Measurements from ENCODE around the gene PYM1. TPM values are rescaled to one million over a fixed set of nuclear protein-coding genes. Genes with fewer than 3 reads are reported as not detected.

The PYM1 gene
- total RNA-seq, 1 donor from 2014 or later, result 41.7 TPM

- Mint-ChIP-seq H3K27me3 (no peaks in the 10 kb centered on the region), H3K9me3 (peaks cover 4% of the 10 kb centered on the region), H3K4me3 (no peak overlapping the region), H3K4me1 (no peaks in the 10 kb centered on the region), H3K27ac (no peak overlapping the region), H3K36me3 (ENCODE audit: low read depth) (no peaks in the 10 kb centered on the region)
- intact Hi-C loops (cut with micrococcal nuclease), result no loop called here
- TF ChIP-seq CTCF (IDR thresholded peaks at IDR 0.05), result no peak
- ChIA-PET POLR2A (no interaction called here), CTCF (no interaction called here)
- ATAC-seq (ENCODE audit: low read depth) (no peak), DNase-seq (no peak)
These were observed 65.8 kb downstream of the PYM1 start for GRCh38 chr12:55861871-55862270.

- ChIA-PET CTCF (no interaction called here), POLR2A (no interaction called here)
- H3K4me1 Mint-ChIP-seq, result no peaks in the 10 kb centered on the region
- H3K27ac Mint-ChIP-seq, result no peak overlapping the region
- DNase-seq (no peak), ATAC-seq (ENCODE audit: low read depth) (no peak)
- intact Hi-C loops (cut with micrococcal nuclease), result no loop called here
- no peak overlapping the region for H3K4me3 Mint-ChIP-seq
- H3K27me3 Mint-ChIP-seq, result no peaks in the 10 kb centered on the region
- peaks cover 4% of the 10 kb centered on the region for H3K9me3 Mint-ChIP-seq
- TF ChIP-seq CTCF (IDR thresholded peaks at IDR 0.05), result no peak
- no peaks in the 10 kb centered on the region for H3K36me3 Mint-ChIP-seq (ENCODE audit: low read depth)
These were observed 66.3 kb downstream of the PYM1 start for GRCh38 chr12:55861396-55861795.

- no peak for TF ChIP-seq CTCF (IDR thresholded peaks at IDR 0.05)
- intact Hi-C loops (cut with micrococcal nuclease), result no loop called here
- Mint-ChIP-seq H3K27me3 (peaks cover 21% of the 10 kb centered on the region), H3K4me1 (no peaks in the 10 kb centered on the region), H3K9me3 (no peaks in the 10 kb centered on the region), H3K27ac (no peak overlapping the region), H3K4me3 (no peak overlapping the region), H3K36me3 (ENCODE audit: low read depth) (no peaks in the 10 kb centered on the region)
- CTCF ChIA-PET, result no interaction called here
- POLR2A ChIA-PET, result no interaction called here
- ATAC-seq (ENCODE audit: low read depth), result no peak
- no peak for DNase-seq
These were observed 75.0 kb downstream of the PYM1 start for GRCh38 chr12:55852740-55853139.

Other genes starting within 250 kb of the PYM1 start
- gene ITGA7, start 220.0 kb downstream of the PYM1 start, total RNA-seq, result 1.4 and 2.1 TPM in 2 replicates
- gene BLOC1S1, start 211.8 kb downstream of the PYM1 start, total RNA-seq, result 91.0 and 104 TPM in 2 replicates
- gene RDH5, start 207.5 kb downstream of the PYM1 start, total RNA-seq, result 10.3 and 16.5 TPM in 2 replicates
- 104 and 111 TPM in 2 replicates for gene CD63, start 198.9 kb downstream of the PYM1 start, total RNA-seq
- gene GDF11, start 184.8 kb downstream of the PYM1 start, total RNA-seq, result 5.2 and 6.4 TPM in 2 replicates
- 53.6 and 58.7 TPM in 2 replicates for gene SARNP, start 110.2 kb downstream of the PYM1 start, total RNA-seq
- gene ORMDL2, start 109.9 kb downstream of the PYM1 start, total RNA-seq, result 68.0 and 70.9 TPM in 2 replicates
- gene DNAJC14, start 98.3 kb downstream of the PYM1 start, total RNA-seq, result 34.2 and 37.4 TPM in 2 replicates
- gene MMP19, start 85.0 kb downstream of the PYM1 start, total RNA-seq, result 0.31 TPM in 1 of 2 replicates, not detected in the other
- gene DGKA, start 3.3 kb upstream of the PYM1 start, total RNA-seq, result 86.8 and 95.9 TPM in 2 replicates
- 0.27 TPM in 1 of 2 replicates, not detected in the other for gene PMEL, start 38.1 kb upstream of the PYM1 start, total RNA-seq
- 25.7 and 29.0 TPM in 2 replicates for gene CDK2, start 38.9 kb upstream of the PYM1 start, total RNA-seq
- 82.1 and 83.8 TPM in 2 replicates for gene RAB5B, start 46.2 kb upstream of the PYM1 start, total RNA-seq
- gene SUOX, start 69.4 kb upstream of the PYM1 start, total RNA-seq, result 5.4 and 5.6 TPM in 2 replicates
- 4.1 and 6.4 TPM in 2 replicates for gene IKZF4, start 93.1 kb upstream of the PYM1 start, total RNA-seq
- 23.9 and 28.1 TPM in 2 replicates for gene RPS26, start 114.0 kb upstream of the PYM1 start, total RNA-seq
- not detected in 2 replicates for gene ERBB3, start 152.3 kb upstream of the PYM1 start, total RNA-seq
- gene PA2G4, start 176.7 kb upstream of the PYM1 start, total RNA-seq, result 137 and 155 TPM in 2 replicates
- 5,829 and 6,631 TPM in 2 replicates for gene RPL41, start 188.7 kb upstream of the PYM1 start, total RNA-seq
- 15.4 and 17.1 TPM in 2 replicates for gene ZC3H10, start 190.4 kb upstream of the PYM1 start, total RNA-seq
- gene ESYT1, start 200.4 kb upstream of the PYM1 start, total RNA-seq, result 120 and 137 TPM in 2 replicates
- gene MYL6B, start 224.7 kb upstream of the PYM1 start, total RNA-seq, result 25.2 and 36.2 TPM in 2 replicates
- gene MYL6, start 230.5 kb upstream of the PYM1 start, total RNA-seq, result 921 and 1,059 TPM in 2 replicates